ENCODE data around the gene DIMT1. TPM values are rescaled to one million over a fixed set of nuclear protein-coding genes. Genes with fewer than 3 reads are reported as not detected.

Gene DIMT1
- total RNA-seq, 1 experiment from 2014 or later = 20.8 TPM

DNA sequence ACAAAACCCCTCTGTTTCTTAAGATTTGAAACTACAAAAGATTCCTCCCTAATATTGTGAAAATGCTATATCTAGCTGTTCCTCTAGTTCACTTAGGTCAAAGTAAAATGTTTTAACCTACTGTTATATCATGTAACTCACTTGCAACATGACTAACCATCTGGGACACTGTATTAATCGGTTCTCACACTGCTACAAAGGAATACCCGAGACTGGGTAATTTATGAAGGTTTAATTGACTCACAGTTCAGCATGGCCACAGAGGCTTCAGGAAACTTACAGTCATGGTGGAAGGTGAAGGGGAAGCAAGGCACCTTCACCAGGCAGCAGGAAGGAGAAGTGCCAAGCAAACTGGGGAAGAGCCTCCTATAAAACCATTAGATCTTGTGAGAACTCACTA, 34.7 kb downstream of the DIMT1 start:
- Histone ChIP-seq H3K4me3 (no peak overlapping the region), H3K27me3 (ENCODE audit: insufficient read depth, low read depth) (no peaks in the 10 kb centered on the region), H3F3A (ENCODE audit: insufficient read depth, low read depth) (no peaks in the 10 kb centered on the region), H3K79me2 (ENCODE audit: low read depth) (no peaks in the 10 kb centered on the region), H3K9me2 (ENCODE audit: insufficient read depth) (no peaks in the 10 kb centered on the region), H3K9me3 (ENCODE audit: insufficient read depth, low read depth) (no peaks in the 10 kb centered on the region), H3K36me3 (ENCODE audit: low read depth) (peaks cover 17% of the 10 kb centered on the region), H4K20me1 (ENCODE audit: insufficient read depth) (no peaks in the 10 kb centered on the region; the same call in 1 of the 2 replicates), H2AFZ (no peak overlapping the region), H3K27ac (no peak overlapping the region), H3K4me2 (no peak overlapping the region), H3K4me1 (replicated peaks; ENCODE audit: insufficient read depth) (no peaks in the 10 kb centered on the region)
- DNase-seq = no peak
- CTCF ChIA-PET = no interaction called here
- no peak for TF ChIP-seq CTCF (conservative IDR thresholded peaks at IDR 0.05)
- TF ChIP-seq EZH2 (IDR thresholded peaks at IDR 0.05; ENCODE audit: low read depth) = no peak
- intact Hi-C loops (cut with micrococcal nuclease; ENCODE audit: unreplicated experiment) = no loop called here
- no TSS peak for BruUV-seq (replicated peaks)
- POLR2A ChIA-PET (ENCODE audit: unreplicated experiment) = interaction anchor here (0.5 kb wide), 1 partner anchor 17 kb away, joined by 3 read pairs; no protein-coding TSS in a partner anchor

GRCh38 chr5:62362701-62363100, 41.0 kb downstream of the DIMT1 start:
- Histone ChIP-seq H2AFZ (no peak overlapping the region), H3K4me1 (replicated peaks; ENCODE audit: insufficient read depth) (no peaks in the 10 kb centered on the region), H3F3A (ENCODE audit: insufficient read depth, low read depth) (no peaks in the 10 kb centered on the region), H3K4me3 (no peak overlapping the region), H3K27ac (no peak overlapping the region), H3K36me3 (ENCODE audit: low read depth) (peaks cover 24% of the 10 kb centered on the region; the same call in 1 of the 2 replicates), H4K20me1 (ENCODE audit: insufficient read depth) (no peaks in the 10 kb centered on the region; the same call in 1 of the 2 replicates), H3K79me2 (ENCODE audit: low read depth) (no peaks in the 10 kb centered on the region), H3K9me3 (ENCODE audit: insufficient read depth, low read depth) (no peaks in the 10 kb centered on the region), H3K9me2 (ENCODE audit: insufficient read depth) (no peaks in the 10 kb centered on the region), H3K27me3 (ENCODE audit: insufficient read depth, low read depth) (no peaks in the 10 kb centered on the region), H3K4me2 (no peak overlapping the region)
- no TSS peak for BruUV-seq (replicated peaks)
- intact Hi-C loops (cut with micrococcal nuclease; ENCODE audit: unreplicated experiment) = loop anchor here (5.0 kb wide), 1 partner anchor 415 kb away; no protein-coding TSS in a partner anchor
- ChIA-PET CTCF (no interaction called here), POLR2A (ENCODE audit: unreplicated experiment) (no interaction called here)
- TF ChIP-seq EZH2 (IDR thresholded peaks at IDR 0.05; ENCODE audit: low read depth) (no peak), CTCF (conservative IDR thresholded peaks at IDR 0.05) (no peak)
- DNase-seq = no peak

DNA sequence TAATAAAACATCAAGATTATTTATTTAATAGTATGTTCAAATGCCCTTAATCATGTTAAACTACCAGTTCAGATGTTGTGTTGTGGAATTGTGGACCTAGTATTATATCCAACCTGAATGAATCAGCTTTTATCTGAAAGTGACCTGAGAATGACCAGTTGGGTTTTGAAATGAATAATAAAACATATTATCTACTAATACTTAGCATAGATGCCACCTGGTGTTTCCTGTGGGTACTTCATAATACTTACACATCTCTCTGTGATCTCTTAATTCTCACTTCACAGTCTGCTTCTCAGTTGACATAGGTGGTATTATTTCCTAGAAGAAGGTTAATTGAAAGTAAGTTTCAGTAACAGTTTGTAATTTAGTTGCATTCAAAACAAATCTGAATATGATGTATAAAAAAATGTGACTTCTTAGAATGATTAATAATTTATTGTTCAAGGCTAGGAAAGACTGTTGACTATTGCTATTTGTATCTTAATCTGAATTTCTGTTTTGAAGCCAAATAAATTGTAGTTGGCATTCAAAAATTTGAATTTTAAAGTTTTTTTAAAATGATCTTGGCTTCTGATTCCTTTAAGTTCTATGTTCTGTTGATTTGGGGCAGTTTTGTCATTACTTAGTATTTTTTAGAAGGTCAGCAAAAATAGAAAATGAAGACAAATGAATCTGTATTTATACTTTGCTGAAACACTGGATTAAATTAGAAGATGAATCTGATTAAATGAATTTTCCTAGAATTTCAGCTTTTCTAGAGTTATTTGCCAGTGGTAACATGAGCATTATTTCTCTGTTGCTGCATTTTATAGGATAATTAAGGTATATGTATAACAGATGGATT, 49.5 kb downstream of the DIMT1 start:
- TF ChIP-seq EZH2 (IDR thresholded peaks at IDR 0.05; ENCODE audit: low read depth) (no peak), CTCF (conservative IDR thresholded peaks at IDR 0.05) (peak; percentile 78)
- Histone ChIP-seq H4K20me1 (ENCODE audit: insufficient read depth) (no peaks in the 10 kb centered on the region; the same call in 1 of the 2 replicates), H3K36me3 (ENCODE audit: low read depth) (peaks cover 30% of the 10 kb centered on the region), H3K27me3 (ENCODE audit: insufficient read depth, low read depth) (no peaks in the 10 kb centered on the region), H2AFZ (no peak overlapping the region), H3K4me3 (no peak overlapping the region), H3K4me2 (no peak overlapping the region), H3K4me1 (replicated peaks; ENCODE audit: insufficient read depth) (no peaks in the 10 kb centered on the region; the same call in 1 of the 2 replicates), H3K27ac (peak overlapping the region; percentile 47), H3F3A (ENCODE audit: insufficient read depth, low read depth) (peaks cover 8% of the 10 kb centered on the region; the same call in 1 of the 2 replicates), H3K79me2 (ENCODE audit: low read depth) (no peaks in the 10 kb centered on the region), H3K9me2 (ENCODE audit: insufficient read depth) (no peaks in the 10 kb centered on the region), H3K9me3 (ENCODE audit: insufficient read depth, low read depth) (no peaks in the 10 kb centered on the region)
- POLR2A ChIA-PET (ENCODE audit: unreplicated experiment) = no interaction called here
- intact Hi-C loops (cut with micrococcal nuclease; ENCODE audit: unreplicated experiment) = loop anchor here (5.0 kb wide), 1 partner anchor 127 kb away; no protein-coding TSS in a partner anchor
- peak in 1 of 2 experiments; percentile 7 for DNase-seq
- CTCF ChIA-PET = no interaction called here
- BruUV-seq (replicated peaks) = no TSS peak
